Retina (tissue), 1 donor: ENCODE measurements around the gene TMEM178B.
"Not testable (repeated sequence)": the region's sequence is repeated elsewhere in the genome, so short reads cannot be mapped to it uniquely, and the experiment has no call there.

ENCODE experiments used
- DNase-seq: peaks from one replicate; pipeline ENCODE4 v3.0.0-alpha.2; 2016

TMEM178B gene

GRCh38 chr7:141144921-141145629 is 71.2 kb downstream of the TMEM178B start:
- DNase-seq = no peak

- no peak for DNase-seq
These were observed 71.7 kb downstream of the TMEM178B start for GRCh38 chr7:141145630-141145982.

- no peak for DNase-seq
These were observed 73.6 kb downstream of the TMEM178B start for GRCh38 chr7:141147482-141147881.

- no peak for DNase-seq
These were observed 76.6 kb downstream of the TMEM178B start for GRCh38 chr7:141150465-141150864.

- DNase-seq = no peak
These were observed 77.9 kb downstream of the TMEM178B start for GRCh38 chr7:141151746-141152145.

- DNase-seq = no peak
These were observed 79.4 kb downstream of the TMEM178B start for GRCh38 chr7:141153231-141153630.

- no peak for DNase-seq
These were observed 80.4 kb downstream of the TMEM178B start for GRCh38 chr7:141154131-141154732.

- DNase-seq = no peak
These were observed 82.5 kb downstream of the TMEM178B start for GRCh38 chr7:141156407-141156806.

GRCh38 chr7:141157138-141157765 is 83.4 kb downstream of the TMEM178B start:
- DNase-seq = no peak

- no peak for DNase-seq
These were observed 84.7 kb downstream of the TMEM178B start for GRCh38 chr7:141158561-141158960.

GRCh38 chr7:141160246-141160860 is 86.5 kb downstream of the TMEM178B start:
- DNase-seq = no peak

- DNase-seq = no peak
These were observed 88.0 kb downstream of the TMEM178B start for GRCh38 chr7:141161550-141162535.

GRCh38 chr7:141165521-141165920 is 91.7 kb downstream of the TMEM178B start:
- no peak for DNase-seq

GRCh38 chr7:141166926-141167325 is 93.1 kb downstream of the TMEM178B start:
- DNase-seq = no peak

- DNase-seq = peak; percentile 69
These were observed 93.6 kb downstream of the TMEM178B start for GRCh38 chr7:141167381-141167964.

GRCh38 chr7:141169157-141169556 is 95.3 kb downstream of the TMEM178B start:
- not testable (repeated sequence) for DNase-seq

GRCh38 chr7:141175728-141176127 is 101.9 kb downstream of the TMEM178B start:
- not testable (repeated sequence) for DNase-seq

GRCh38 chr7:141177120-141177519 is 103.3 kb downstream of the TMEM178B start:
- not testable (repeated sequence) for DNase-seq

GRCh38 chr7:141178486-141179135 is 104.7 kb downstream of the TMEM178B start:
- no peak for DNase-seq

GRCh38 chr7:141181812-141182211 is 107.9 kb downstream of the TMEM178B start:
- DNase-seq = no peak

GRCh38 chr7:141184532-141185190 is 110.8 kb downstream of the TMEM178B start:
- no peak for DNase-seq
